IPS-11a (cell line): ENCODE results near the gene RUNX1.

ENCODE experiments used
- H3K4me3 ChIP-seq: one replicate; pipeline ENCODE4 v1.5.1; 2013; ENCODE audit warnings: low read depth, low read length, control low read depth

The RUNX1 gene

GRCh38 chr21:34865400-34866241 lies 183.5 kb downstream of the RUNX1 start:
- H3K4me3 ChIP-seq, result no peak overlapping the region

GRCh38 chr21:34864370-34865149 lies 184.5 kb downstream of the RUNX1 start:
- H3K4me3 ChIP-seq, result no peak overlapping the region

GRCh38 chr21:34862951-34863350 lies 186.2 kb downstream of the RUNX1 start:
- H3K4me3 ChIP-seq, result no peak overlapping the region

- no peak overlapping the region for H3K4me3 ChIP-seq
These were observed 187.8 kb downstream of the RUNX1 start for GRCh38 chr21:34861258-34861657.

GRCh38 chr21:34859976-34860653 lies 189.0 kb downstream of the RUNX1 start:
- H3K4me3 ChIP-seq, result no peak overlapping the region

GRCh38 chr21:34858559-34858958 lies 190.5 kb downstream of the RUNX1 start:
- no peak overlapping the region for H3K4me3 ChIP-seq

- H3K4me3 ChIP-seq, result no peak overlapping the region
These were observed 191.2 kb downstream of the RUNX1 start for GRCh38 chr21:34857874-34858273.

- H3K4me3 ChIP-seq, result no peak overlapping the region
These were observed 191.9 kb downstream of the RUNX1 start for GRCh38 chr21:34857122-34857713.

GRCh38 chr21:34852448-34852847 lies 196.7 kb downstream of the RUNX1 start:
- H3K4me3 ChIP-seq, result no peak overlapping the region

- no peak overlapping the region for H3K4me3 ChIP-seq
These were observed 198.9 kb downstream of the RUNX1 start for GRCh38 chr21:34850166-34850690.

- no peak overlapping the region for H3K4me3 ChIP-seq
These were observed 202.4 kb downstream of the RUNX1 start for GRCh38 chr21:34846601-34847112.

- H3K4me3 ChIP-seq, result no peak overlapping the region
These were observed 203.3 kb downstream of the RUNX1 start for GRCh38 chr21:34845521-34846451.

GRCh38 chr21:34844924-34845238 lies 204.2 kb downstream of the RUNX1 start:
- H3K4me3 ChIP-seq, result no peak overlapping the region

- no peak overlapping the region for H3K4me3 ChIP-seq
These were observed 204.8 kb downstream of the RUNX1 start for GRCh38 chr21:34844013-34844923.

GRCh38 chr21:34843562-34843961 lies 205.5 kb downstream of the RUNX1 start:
- H3K4me3 ChIP-seq, result no peak overlapping the region

GRCh38 chr21:34841154-34841553 lies 207.9 kb downstream of the RUNX1 start:
- no peak overlapping the region for H3K4me3 ChIP-seq

GRCh38 chr21:34840693-34841092 lies 208.4 kb downstream of the RUNX1 start:
- no peak overlapping the region for H3K4me3 ChIP-seq

GRCh38 chr21:34838956-34839820 lies 209.9 kb downstream of the RUNX1 start:
- no peak overlapping the region for H3K4me3 ChIP-seq
